DLD1 (cell line): ENCODE data around the gene GNG4.

Experiments used
- in situ Hi-C: cut with HindIII; loops from 2 replicates; pipeline ENCODE4 v1.10.0; 2017; ENCODE audit warnings: low sequenced_read_pairs

Gene GNG4

DNA sequence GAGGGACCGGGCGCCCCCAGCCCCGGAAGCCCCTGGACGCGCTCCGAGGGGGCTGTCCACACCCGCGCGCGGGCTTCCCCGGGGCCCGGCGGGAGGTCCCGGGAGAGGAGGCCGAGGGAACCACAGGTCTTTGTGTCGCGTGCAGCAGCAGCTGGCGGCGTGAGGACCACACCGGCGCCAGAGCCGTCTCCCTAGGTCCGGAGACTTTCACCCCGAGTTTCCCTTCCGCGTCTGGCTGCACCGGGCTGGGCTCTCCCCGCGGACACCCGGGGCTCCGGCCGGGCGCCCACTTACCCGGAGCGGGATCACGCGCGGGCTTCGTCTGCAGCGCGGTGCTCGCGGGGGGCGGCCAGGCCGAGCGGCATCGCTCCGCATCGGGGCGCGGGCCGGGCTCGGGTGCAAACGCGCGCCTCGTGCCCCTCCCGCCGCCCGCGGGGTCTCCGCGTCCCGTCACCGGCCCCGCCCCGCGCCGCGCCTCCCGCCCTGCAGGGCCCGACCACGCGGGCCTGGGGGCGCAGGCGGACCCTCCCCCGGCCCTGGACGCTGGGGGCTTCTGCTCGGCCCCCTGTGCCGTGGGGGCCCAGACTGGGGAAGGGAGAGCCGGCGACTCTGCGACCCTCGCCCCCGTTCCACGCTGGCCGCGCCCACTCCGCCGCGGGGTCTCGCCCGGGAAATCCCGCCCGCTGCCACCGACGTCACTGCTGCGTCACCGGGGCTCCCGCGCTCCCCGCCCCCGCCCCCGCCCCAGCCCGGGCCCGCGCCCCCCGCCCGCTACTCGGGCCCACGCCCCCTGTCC lies at the start of gene GNG4:
Gene GNG4 (minus strand): TSS at position 417 of the 796 bp plus-strand sequence. CDS start 65,946 bp downstream, outside the sequence.
- in situ Hi-C loops = no loop called here

DNA sequence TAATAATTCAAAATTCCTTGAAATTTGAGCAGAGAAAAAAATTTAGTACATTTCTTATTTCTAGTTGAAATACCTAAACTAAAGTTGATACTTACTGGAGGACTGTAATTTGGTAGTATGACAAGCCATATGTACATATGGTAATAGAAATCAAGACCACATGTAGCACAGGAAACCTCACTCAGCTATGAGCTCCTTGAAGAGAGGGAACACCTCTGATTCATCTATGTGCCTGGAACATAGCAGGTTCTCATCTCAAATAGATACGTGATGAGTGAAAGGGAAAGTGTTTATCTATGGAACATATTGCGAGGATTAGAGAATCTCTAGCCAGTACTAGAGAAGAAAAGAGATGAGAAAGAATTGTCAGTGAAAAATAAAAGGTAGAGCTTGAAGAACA lies 47.9 kb upstream of the GNG4 start:
- in situ Hi-C loops = no loop called here

DNA sequence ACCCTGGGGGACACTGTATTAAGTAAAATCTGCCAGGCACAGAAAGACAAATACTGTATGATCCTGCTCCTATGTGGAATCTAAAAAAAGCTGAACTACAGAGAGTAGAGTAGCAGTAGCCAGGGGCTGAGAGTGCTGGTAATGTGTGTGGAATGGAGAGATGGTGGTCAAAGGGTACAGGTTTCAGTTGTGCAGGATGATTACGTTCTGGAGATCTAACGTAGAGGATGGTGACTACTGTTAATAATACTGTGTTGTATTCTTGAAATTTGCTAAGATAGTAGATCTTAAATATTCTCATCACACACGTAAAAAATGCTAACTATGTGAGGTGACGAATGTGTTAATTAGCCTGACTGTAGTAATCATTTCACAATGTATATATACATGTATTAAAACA lies 39.8 kb upstream of the GNG4 start:
- in situ Hi-C loops = no loop called here

DNA sequence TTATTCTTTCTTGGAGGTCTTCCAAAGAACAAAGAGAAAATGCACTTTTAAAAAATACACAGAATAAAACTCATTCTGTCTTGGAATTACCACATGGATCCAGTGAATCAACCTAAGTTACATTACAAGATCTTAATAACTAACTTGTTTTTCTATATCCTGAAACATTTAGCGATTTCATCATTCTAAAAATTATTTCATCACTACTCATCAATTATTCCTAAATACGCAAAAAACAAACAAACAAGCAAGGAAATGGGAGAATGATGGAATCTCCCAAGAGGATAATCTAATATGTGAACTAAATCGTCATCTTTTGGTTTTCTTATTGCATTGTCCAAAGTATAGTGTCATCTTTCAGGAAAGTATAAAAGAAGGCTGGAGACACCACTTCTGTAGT lies 38.5 kb upstream of the GNG4 start:
- in situ Hi-C loops = no loop called here

DNA sequence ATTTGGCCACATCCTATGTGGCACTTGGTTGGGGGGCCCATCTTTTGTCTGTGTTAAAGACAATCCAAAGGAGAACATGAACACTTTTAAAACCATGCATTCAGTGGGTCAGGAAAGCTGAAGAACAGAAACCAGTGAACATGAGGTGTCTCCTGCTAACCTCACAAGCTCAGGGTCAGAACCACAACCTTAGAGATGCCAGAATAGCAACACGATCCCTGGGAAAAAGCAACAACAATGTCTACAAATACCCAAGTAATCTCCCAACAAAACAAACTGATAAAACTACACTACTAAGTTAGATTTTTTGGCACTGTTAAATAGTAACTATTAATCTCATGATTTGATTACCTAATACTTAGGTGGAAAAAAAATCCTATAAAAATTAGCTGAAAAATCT lies 34.1 kb upstream of the GNG4 start:
- in situ Hi-C loops = no loop called here

DNA sequence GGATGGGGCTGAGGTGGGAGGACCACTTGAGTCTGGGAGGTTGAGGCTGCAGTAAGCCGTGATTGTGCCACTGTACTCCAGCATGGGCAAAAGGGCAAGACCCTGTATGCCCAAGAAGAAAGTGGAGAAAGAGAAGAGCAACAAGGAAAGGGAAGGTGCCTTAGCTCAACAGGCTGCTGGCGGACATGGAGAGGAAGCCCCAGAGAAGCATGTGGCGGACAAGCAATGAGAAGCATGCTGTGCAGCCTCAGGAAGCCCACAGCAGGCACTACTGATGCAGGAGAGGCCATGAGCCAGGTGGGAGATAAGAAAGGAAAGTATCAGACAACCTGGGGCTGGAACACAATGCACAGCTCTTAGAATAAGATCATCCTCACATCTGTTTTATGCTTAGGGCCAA lies 32.6 kb upstream of the GNG4 start:
- in situ Hi-C loops = no loop called here

DNA sequence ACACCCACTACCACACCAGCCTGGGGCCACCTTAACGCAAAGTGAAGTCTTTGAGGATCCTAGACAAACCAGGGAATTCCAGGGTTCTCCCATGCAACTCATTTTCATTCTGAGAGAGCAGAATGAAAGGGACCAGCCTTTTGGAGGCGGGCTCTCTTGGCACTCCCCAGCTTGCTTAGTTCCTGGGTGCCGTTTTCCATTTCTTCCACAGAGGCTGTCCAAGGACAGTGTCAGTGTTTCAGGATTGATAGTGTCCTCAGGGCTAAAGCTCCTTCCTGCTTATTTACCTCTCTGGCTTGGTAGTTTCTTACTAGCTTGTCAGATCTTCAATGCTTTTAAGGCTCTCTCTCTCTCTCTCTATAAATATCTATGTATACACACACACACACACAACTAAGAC lies 30.1 kb upstream of the GNG4 start:
- in situ Hi-C loops = no loop called here

DNA sequence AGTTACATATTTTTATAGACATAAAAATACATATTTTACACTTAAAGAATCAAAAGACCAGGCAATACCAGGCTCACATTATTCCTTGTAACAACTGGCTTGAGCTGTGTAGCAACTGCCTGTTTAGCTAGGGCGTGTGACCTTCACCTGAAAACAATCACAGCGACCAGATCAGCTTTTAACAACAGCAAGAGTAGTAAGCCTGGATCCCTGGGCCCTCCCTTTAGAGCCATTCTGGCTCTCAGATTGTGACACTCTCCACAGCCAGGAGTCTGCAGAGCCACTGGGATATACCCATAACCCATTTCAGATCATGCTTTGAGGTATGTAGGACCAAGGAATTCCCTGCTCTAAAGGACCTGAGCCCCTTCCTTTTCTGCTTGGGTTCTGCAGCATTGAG lies 29.4 kb upstream of the GNG4 start:
- in situ Hi-C loops = no loop called here

DNA sequence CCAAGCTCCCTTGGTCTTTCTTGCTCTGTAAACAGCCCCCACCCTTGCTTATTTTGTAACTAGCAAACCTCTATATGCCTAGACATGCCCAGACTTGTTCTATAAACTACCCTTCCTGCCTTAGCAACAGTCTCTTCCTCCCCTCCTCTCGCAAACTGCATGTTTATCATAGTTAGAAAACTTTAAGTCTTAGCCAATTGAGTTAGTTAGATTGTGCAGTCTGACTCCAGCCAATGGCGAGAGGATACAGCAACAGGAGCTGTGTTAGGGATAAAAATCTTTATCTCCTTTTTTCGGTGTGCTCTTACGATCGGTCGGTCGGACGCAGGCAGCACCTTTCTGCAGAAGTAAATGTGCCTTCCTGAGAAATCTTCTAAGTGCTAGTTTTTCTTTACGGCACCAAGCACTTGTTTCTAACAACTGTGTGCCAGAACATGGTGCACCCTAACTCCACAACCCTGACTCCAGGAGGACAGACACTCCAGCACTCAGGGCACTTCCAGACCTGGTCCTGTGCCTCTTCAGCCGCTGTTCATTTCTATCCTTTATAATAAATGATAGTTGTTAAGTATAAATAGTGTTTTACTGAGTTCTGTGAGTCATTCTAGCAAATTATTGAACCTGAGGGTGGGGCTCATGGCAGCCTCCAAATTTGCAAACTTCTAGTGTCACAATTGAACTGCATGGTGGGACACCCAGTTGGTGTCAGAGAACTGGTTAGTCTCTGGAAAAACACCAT lies 25.7 kb upstream of the GNG4 start:
- in situ Hi-C loops = no loop called here

DNA sequence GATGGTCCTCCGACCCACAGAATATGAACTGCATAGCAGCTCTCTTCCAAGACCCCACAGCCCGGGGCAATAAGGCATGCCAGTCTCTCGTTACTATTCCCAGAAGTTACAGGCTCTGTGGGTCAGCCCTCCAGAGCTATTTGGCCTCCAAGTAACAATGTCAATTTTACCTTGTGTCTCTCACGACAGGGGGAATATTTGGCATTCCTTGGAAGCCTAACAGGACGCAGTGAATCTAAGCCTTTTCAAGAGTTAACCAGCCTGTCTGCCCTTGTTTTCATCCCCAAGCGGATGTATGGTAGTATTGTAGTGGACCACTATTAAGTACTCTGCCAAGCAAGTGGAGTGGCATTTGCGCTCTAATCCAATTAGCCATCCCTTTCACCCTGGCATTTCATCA lies 24.4 kb upstream of the GNG4 start:
- in situ Hi-C loops = no loop called here

DNA sequence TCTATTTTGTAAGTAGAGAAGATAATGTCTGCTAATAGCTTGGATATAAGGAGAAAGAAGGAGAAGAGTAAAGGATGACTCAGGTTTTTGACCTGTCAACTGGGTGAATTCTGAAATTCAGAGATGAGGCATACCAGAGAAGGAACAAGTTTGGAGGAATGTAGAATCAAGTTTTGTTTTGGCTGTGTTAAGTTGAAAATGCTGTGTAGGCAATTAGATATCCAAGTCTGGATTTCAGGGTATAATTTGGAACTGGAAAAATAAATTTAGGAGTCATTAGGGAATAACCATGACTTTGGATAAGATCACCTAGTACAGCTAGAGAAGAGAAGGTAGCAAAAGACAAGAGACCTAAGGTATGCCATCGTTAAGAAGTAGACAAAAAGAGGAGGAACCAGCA lies 22.4 kb upstream of the GNG4 start:
- in situ Hi-C loops = no loop called here

DNA sequence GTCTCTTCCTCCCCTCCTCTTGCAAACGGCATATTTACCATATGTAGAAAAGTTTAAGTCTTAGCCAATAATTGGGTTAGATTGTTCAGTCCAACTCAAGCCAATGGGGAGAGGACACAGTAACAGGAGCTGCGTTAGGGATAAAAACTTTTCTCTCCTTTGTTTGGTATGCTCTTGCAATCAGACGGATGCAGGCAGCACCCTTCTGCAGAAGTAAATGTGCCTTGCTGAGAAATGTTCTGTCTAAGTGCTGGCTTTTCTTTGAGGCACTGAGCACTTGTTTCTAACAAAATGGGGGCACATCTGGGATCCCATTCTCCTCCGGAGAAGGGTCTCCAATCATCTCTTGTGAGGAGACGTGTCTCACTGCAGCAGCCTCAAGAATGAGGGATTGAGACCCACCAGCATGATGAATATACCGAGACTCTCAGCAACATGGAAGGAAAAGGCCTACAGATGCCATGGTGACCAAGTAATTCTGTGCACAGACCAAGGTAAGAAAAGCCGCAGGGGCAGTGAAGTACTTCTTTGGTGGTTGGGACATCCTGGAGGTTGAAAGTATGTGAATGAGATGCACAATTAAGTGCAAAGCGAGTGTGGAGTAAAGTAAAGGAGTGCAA lies 20.7 kb upstream of the GNG4 start:
- in situ Hi-C loops = no loop called here

DNA sequence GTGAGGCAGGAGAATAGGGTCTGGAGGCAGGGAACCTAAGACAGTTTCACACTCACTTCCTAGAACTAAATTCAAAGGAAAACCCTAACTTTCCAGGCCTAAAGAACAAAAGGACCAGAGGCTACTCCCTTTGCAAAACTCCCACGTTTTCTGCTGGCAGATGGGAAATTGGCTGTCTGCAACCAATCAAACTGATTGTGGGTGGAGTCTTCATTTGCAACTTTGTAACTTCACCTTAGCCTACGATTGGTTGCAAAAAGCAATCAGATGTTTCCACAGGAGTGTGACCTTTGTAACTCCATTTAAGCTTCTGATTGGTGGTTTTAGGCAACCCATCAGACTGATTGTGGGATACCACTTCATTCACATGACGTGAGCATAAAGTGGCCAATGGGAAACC lies 19.7 kb upstream of the GNG4 start:
- in situ Hi-C loops = no loop called here

DNA sequence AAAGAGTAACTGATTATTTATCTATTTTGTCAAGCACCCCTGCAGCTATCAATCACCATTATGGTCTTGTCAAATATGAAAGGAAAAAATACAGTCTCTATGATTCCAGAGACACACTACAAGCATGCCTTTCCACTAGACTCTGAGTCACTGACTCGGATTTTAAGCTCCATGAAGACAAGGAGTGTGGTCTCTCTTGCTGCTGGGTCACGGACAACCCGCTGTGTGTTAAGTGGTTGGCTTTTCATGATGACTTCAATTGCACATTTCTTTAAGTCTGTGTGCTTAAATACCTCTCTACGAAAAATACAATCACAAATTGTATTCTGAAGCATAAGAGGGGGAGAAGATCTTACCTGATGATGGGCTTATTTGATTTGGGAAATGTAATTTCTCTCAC lies 14.0 kb upstream of the GNG4 start:
- in situ Hi-C loops = no loop called here

DNA sequence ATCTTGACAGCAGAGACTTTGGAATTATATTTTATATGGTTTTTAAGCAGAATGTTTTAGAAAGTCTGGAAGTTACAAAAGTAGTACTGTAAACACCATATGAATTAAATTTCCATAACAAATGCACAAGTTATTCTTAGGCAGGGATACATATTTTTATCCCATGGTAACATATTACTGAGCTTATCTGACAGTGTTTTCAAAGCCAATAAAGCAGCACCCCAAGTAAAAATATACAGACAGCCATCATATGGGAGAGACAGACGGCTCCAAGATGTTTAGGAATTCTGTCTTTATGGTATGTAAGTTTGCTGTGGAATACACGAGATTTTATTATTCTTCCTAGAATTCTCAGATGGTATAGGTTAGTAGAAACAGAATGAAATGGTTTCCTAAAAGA lies 12.0 kb upstream of the GNG4 start:
- in situ Hi-C loops = no loop called here

DNA sequence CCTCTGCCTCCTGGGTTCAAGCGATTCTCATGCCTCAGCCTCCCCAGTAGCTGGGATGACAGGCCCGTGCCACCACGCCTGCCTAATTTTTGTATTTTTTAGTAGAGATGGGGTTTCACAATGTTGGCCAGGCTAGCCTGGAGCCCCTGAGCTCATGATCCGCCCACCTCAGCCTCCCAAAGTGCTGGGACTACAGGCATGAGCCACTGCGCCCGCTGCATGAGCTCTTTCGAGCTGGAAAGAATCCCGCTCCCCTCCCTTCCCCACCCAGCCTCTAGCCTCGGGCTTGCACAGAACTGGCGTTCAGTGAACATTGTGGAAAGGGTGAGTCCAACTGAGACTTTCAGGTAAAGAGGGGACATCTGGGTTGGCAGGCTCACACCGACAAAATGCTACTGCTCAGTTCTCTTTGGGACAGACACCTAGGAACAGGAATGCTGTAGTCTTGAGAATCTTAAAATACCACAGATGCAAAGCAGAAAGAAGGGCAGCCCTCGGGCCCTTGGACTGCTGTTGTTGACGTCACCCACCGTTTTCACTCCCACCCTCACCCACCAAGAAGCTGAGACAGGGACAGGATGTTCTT lies 9.7 kb upstream of the GNG4 start:
- in situ Hi-C loops = no loop called here

DNA sequence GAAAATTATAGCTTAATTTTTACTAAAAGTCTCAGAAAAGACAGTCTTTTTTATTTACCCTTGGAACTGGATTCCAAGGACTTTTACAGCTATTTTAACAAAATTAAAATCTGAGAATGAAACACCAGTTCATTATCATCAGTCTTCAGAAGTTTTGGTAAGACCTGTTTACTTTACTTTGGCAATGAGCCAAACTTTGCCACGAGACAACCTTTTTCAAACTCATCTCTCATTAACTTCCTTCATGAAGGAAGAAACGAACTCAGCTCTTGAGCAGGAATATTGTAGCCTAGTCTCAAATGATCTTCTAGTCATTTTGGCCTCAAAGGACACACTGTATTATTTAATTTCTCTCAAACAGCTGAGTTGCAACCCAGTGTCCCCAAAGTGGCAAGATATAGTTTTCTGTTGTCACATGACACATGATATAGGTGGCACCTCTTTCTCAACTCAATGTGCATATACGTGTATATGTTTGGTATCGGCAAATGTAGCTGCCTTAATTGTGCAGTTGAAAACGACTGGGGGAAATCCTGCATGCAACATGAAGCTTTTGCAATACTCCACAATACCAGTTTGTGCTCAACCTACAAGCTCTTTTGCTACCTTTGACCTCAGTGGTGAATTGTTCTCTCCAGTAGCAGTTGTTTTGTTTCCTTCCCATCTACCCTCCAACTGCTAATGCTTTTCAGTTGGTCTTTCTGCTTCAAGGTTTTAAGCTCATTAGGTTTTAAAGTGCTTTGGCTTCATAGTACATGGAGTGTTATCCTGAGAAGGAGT lies 8.4 kb upstream of the GNG4 start:
- in situ Hi-C loops = no loop called here

DNA sequence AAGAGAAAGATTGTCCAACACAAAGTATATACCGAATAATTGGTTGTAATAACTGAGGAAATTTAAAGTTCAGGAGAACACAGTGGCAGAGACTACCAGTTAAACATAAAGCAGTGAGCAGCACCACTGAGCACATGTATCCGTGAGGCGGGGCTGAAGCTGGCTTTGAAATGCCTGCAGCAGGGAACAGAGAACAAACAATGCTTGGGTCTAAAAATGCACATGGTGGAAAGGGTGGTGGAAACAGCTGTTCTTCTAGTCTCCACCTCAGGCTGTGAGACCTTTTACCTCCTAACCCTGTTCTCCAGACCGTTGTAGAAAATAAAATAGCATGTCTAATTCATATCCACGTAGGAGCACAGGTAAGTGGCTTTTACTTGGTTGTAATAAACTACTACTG lies 7.7 kb upstream of the GNG4 start:
- in situ Hi-C loops = no loop called here

DNA sequence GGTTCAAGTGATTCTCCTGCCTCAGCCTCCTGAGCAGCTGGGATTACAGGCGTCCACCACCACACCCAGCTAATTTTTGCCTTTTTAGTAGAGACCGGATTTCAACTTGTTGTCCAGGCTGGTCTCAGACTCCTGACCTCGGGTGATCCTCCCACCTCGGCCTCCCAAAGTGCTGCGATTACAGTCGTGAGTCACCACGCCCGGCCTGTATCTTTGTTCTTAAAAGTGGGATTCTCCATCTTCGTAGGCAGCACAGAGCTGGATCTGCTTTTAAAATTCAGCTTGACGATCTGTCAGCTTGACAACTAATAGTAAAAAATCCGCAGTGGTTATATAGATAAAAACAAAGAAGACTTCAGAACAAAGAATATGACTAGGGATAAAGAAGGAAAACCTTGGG lies 2.8 kb upstream of the GNG4 start:
- in situ Hi-C loops = no loop called here

DNA sequence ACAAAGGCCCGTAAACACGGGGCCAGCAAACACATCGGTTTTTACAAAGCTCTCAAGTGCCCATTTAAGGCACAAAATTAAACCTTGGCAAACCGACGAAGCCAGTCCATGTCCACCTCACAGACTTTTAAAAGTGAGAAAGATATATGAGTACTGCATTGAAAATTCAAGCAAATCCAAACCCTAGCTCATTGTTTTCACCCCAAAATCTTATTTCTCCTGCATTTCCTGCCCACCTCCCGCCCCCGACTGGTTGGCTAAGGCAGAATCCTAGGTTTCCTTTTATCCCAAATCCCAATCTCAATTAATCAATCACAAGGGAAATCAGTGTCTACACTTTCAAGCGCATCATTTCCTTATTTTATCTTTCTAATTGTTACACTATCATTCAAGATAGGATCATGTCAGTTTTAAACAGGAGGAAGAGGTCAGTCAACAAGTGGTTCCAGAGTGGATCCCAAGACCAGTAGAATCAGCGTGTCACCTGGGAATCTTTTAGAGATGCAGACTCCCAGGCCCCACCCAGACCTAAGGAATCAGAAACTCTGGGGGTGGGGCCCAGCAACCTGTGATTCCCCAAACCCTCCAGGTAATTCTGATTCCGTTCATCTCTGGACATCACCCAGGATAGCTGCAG lies 1.7 kb upstream of the GNG4 start:
- in situ Hi-C loops = no loop called here
